ENCODE results near the gene CYP3A5. TPM values are rescaled to one million over a fixed set of nuclear protein-coding genes. Genes with fewer than 3 reads are reported as not detected.
"Not testable (repeated sequence)": the region's sequence is repeated elsewhere in the genome, so short reads cannot be mapped to it uniquely, and the experiment has no call there.

Gene CYP3A5
- total RNA-seq, 4 donors from 2014 or later: 36.9 to 195 (median 79.4) TPM

DNA sequence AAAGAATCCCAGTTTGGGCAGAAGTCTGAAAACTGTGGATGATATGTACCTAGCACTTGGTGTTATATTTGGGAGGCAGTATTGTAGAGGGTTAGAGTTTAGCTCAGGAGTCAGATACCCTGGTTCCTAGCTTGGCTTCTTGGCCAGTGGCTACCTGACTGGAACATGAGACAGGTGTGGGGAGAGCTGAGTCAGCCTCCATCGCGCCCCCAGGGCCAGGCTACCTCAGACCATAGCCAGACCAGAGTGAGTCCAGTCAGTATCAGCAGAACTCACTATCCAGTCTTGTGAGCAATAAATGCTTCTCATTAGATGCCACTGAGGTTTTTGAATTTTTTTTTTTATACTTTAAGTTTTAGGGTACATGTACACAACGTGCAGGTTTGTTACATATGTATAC, 26.0 kb downstream of the CYP3A5 start:
- TF ChIP-seq CTCF (IDR thresholded peaks at IDR 0.05) (no peak), POLR2A (IDR thresholded peaks at IDR 0.05) (no peak)
- no peak for DNase-seq (ENCODE audit: low spot score in 2 of 2)
- H3K4me3 ChIP-seq (ENCODE audit: low read depth, poor library complexity, severe bottlenecking): no peak overlapping the region
- intact Hi-C loops (cut with DNase I; ENCODE audit: low total_unique reads): no loop called here
- WGBS, 2 donors: 96 to 100% methylated on average over 3 of the region's 3 CpGs

GRCh38 chr7:99653269-99653668, 26.5 kb downstream of the CYP3A5 start:
- 94 to 97% methylated on average over 4 of the region's 4 CpGs for WGBS, 2 donors
- H3K4me3 ChIP-seq (ENCODE audit: low read depth, poor library complexity, severe bottlenecking); intact Hi-C loops (cut with DNase I; ENCODE audit: low total_unique reads): not testable (repeated sequence)

DNA sequence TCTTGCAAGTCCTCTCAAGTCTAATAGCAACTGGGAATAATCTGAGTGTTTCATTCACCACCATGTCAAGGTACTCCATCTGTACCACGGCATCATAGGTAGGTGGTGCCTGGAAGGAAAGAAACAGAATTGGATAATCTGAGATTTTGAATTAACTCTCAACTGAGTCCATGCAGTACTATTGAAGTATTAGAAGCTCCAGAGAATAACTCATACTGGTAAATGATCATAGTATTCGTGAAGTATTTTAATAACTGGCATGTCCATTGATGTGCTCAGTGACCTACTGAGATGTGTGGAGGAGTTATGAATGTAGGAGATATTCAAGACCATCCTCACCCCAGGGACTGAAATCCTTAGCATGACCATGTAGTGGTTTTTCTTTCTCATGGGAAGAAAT, 27.1 kb downstream of the CYP3A5 start:
- intact Hi-C loops (cut with DNase I; ENCODE audit: low total_unique reads): no loop called here
- DNase-seq (ENCODE audit: low spot score in 2 of 2): no peak
- WGBS, 2 donors: 94 to 100% methylated on average over 2 of the region's 2 CpGs
- no peak overlapping the region for H3K4me3 ChIP-seq (ENCODE audit: low read depth, poor library complexity, severe bottlenecking)
- TF ChIP-seq CTCF (IDR thresholded peaks at IDR 0.05) (no peak), POLR2A (IDR thresholded peaks at IDR 0.05) (no peak)

More at GRCh38 chr7:99653269-99653668, 26.5 kb downstream of the CYP3A5 start:
- not testable (repeated sequence) for DNase-seq (ENCODE audit: low spot score in 2 of 2)

- intact Hi-C loops (cut with DNase I; ENCODE audit: low total_unique reads): no loop called here
- TF ChIP-seq POLR2A (IDR thresholded peaks at IDR 0.05) (no peak), CTCF (IDR thresholded peaks at IDR 0.05) (no peak)
- 98 to 100% methylated on average over 2 of the region's 2 CpGs for WGBS, 2 donors
Observed at GRCh38 chr7:99651290-99651689, 28.5 kb downstream of the CYP3A5 start.

GRCh38 chr7:99648843-99649242, 31.0 kb downstream of the CYP3A5 start:
- DNase-seq (ENCODE audit: low spot score in 2 of 2): no peak

More at GRCh38 chr7:99651290-99651689, 28.5 kb downstream of the CYP3A5 start:
- no peak overlapping the region for H3K4me3 ChIP-seq (ENCODE audit: low read depth, poor library complexity, severe bottlenecking)
- no peak for DNase-seq (ENCODE audit: low spot score in 2 of 2)

DNA sequence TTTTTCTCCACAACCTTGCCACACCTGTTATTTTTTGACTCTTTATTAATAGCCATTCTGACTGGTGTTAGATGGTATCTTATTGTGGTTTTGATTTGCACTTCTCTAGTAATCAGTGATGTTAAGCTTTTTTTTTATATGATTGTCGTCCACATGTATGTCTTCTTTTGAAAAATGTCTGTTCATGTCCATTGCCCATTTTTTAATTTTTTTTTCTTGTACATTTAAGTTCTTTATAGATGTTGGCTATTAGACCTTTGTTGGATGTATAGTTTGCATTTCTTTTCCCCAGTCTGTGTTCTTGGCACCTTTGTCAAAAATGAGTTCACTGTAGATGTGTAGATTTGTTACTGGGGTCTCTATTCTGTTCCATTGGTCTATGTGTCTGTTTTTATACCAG, 34.2 kb downstream of the CYP3A5 start:
- WGBS, 2 donors: 97 to 100% methylated on average over 1 of the region's 1 CpG
- no peak for TF ChIP-seq POLR2A (IDR thresholded peaks at IDR 0.05)
- no peak for TF ChIP-seq CTCF (IDR thresholded peaks at IDR 0.05)
- no peak for DNase-seq (ENCODE audit: low spot score in 2 of 2)
- no peak overlapping the region for H3K4me3 ChIP-seq (ENCODE audit: low read depth, poor library complexity, severe bottlenecking)
- intact Hi-C loops (cut with DNase I; ENCODE audit: low total_unique reads): no loop called here

More at GRCh38 chr7:99648843-99649242, 31.0 kb downstream of the CYP3A5 start:
- TF ChIP-seq CTCF (IDR thresholded peaks at IDR 0.05): no peak
- TF ChIP-seq POLR2A (IDR thresholded peaks at IDR 0.05): no peak
- H3K4me3 ChIP-seq (ENCODE audit: low read depth, poor library complexity, severe bottlenecking): no peak overlapping the region
- intact Hi-C loops (cut with DNase I; ENCODE audit: low total_unique reads): no loop called here
- 95 to 96% methylated on average over 2 of the region's 2 CpGs for WGBS, 2 donors
